HCT116 (cell line): ENCODE measurements around the gene KCND3.

Source experiments
- MAX ChIP-seq: IDR thresholded peaks from 2 replicates; pipeline ENCODE4 v1.6.1; 2012
- ZNF274 ChIP-seq: fragments of 200-500 bp; sonication (Bioruptor generic); IDR thresholded peaks from 2 replicates; pipeline ENCODE4 v1.6.1; 2014; ENCODE audit warnings: mild to moderate bottlenecking, low read depth, low read length, inconsistent platforms
- TF ChIP-seq, protein P1 (sequence below), 3 experiments: fragments of 200-600 bp in 1 of 3; sonication (generic) in 1 of 3; IDR thresholded peaks in 2 of 3; conservative IDR thresholded peaks in 1 of 3; 2 replicates each; pipeline ENCODE4 v1.5.1; 2012 to 2017; ENCODE audit warnings: low read depth in 2 of 3, low read length in 2 of 3, antibody characterized with exemption in 1 of 3, borderline replicate concordance in 1 of 3, control low read depth in 1 of 3, mild to moderate bottlenecking in 1 of 3, mixed read lengths in 1 of 3, mixed run types in 1 of 3, moderate library complexity in 1 of 3; ENCODE audit not compliant: insufficient read depth in 1 of 3

GRCh38 chr1:111989531-111990025 is at the start of gene KCND3:
- TF ChIP-seq, protein P1, sequence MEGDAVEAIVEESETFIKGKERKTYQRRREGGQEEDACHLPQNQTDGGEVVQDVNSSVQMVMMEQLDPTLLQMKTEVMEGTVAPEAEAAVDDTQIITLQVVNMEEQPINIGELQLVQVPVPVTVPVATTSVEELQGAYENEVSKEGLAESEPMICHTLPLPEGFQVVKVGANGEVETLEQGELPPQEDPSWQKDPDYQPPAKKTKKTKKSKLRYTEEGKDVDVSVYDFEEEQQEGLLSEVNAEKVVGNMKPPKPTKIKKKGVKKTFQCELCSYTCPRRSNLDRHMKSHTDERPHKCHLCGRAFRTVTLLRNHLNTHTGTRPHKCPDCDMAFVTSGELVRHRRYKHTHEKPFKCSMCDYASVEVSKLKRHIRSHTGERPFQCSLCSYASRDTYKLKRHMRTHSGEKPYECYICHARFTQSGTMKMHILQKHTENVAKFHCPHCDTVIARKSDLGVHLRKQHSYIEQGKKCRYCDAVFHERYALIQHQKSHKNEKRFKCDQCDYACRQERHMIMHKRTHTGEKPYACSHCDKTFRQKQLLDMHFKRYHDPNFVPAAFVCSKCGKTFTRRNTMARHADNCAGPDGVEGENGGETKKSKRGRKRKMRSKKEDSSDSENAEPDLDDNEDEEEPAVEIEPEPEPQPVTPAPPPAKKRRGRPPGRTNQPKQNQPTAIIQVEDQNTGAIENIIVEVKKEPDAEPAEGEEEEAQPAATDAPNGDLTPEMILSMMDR (IDR thresholded peaks at IDR 0.05 in 2 of 3, conservative IDR thresholded peaks at IDR 0.05 in 1 of 3; ENCODE audit: borderline replicate concordance in 1 of 3, insufficient read depth in 1 of 3, low read depth in 2 of 3, low read length in 2 of 3): no peak
- TF ChIP-seq ZNF274 (no peak), MAX (no peak)
